GM23338 (cell line): ENCODE data around the gene PCDHGA11.

ENCODE experiments used
- CREB1 ChIP-seq: fragments of 250-450 bp; sonication (Bioruptor Pico); IDR thresholded peaks from 2 replicates; pipeline ENCODE4 v1.5.0; 2020; ENCODE audit warnings: low read depth, mild to moderate bottlenecking, moderate library complexity
- CTCF ChIP-seq, 2 experiments: fragments of 200-600 bp in 1 of 2; sonication (generic) in 1 of 2; conservative IDR thresholded peaks; 2 replicates each; pipeline versions ENCODE4 v1.5.1 to v1.6.1; 2016 to 2017; ENCODE audit warnings: antibody characterized with exemption in 2 of 2, low read depth in 2 of 2, mild to moderate bottlenecking in 2 of 2, moderate library complexity in 1 of 2
- POLR2AphosphoS5 ChIP-seq: IDR thresholded peaks from 2 replicates; pipeline ENCODE4 v1.6.1; 2016; ENCODE audit warnings: antibody characterized with exemption, low read depth
- ZNF114 ChIP-seq: fragments of 250-450 bp; sonication (Bioruptor Pico); IDR thresholded peaks from 2 replicates; pipeline ENCODE4 v1.5.0; 2020; ENCODE audit warnings: mild to moderate bottlenecking, moderate library complexity

GRCh38 chr5:141389153-141390042 is 31.5 kb upstream of the PCDHGA11 start:
- TF ChIP-seq CTCF (conservative IDR thresholded peaks at IDR 0.05; ENCODE audit: low read depth in 2 of 2) (no peak), CREB1 (no peak), ZNF114 (CRISPR knock-in tag) (no peak), POLR2AphosphoS5 (no peak)
